Calu3 (cell line): ENCODE data around the gene CCDC183. TPM values are rescaled to one million over a fixed set of nuclear protein-coding genes. Genes with fewer than 3 reads are reported as not detected.
A peak's percentile ranks its signal among the peaks of the same experiment; 100 is the strongest.
"Not testable (repeated sequence)": the region's sequence is repeated elsewhere in the genome, so short reads cannot be mapped to it uniquely, and the experiment has no call there.

ENCODE experiments used
- BruUV-seq: library from RNA; stranded (reverse); fragments of 400-500 nt; replicated peaks from 2 replicates; lab custom pipeline; 2021; lab: Mats Ljungman, UMichigan
- CTCF ChIA-PET: fragments of 300-600 bp; sonication (Branson Sonifier 250); formaldehyde crosslinking; loops from one replicate; lab custom pipeline; 2022; ENCODE audit warnings: antibody characterized with exemption; lab: Charles Lee
- DNase-seq: peaks from one replicate; pipeline ENCODE4 v3.0.0; 2022
- H3K27ac Mint-ChIP-seq: one replicate; pipeline ENCODE4 v1.8.0; 2022; ENCODE audit warnings: mixed read lengths; ENCODE audit not compliant: unreplicated experiment
- H3K27me3 Mint-ChIP-seq: one replicate; pipeline ENCODE4 v1.8.0; 2022; ENCODE audit warnings: mixed read lengths; ENCODE audit not compliant: unreplicated experiment
- H3K36me3 Mint-ChIP-seq: one replicate; pipeline ENCODE4 v1.8.0; 2022; ENCODE audit warnings: mild to moderate bottlenecking, moderate library complexity, mixed read lengths; ENCODE audit not compliant: insufficient read depth, unreplicated experiment
- H3K4me1 Mint-ChIP-seq: one replicate; pipeline ENCODE4 v1.8.0; 2022; ENCODE audit warnings: mild to moderate bottlenecking, low read depth, mixed read lengths; ENCODE audit not compliant: unreplicated experiment
- H3K4me3 Mint-ChIP-seq: one replicate; pipeline ENCODE4 v1.8.0; 2022; ENCODE audit warnings: mild to moderate bottlenecking, low read depth, moderate library complexity, mixed read lengths; ENCODE audit not compliant: unreplicated experiment
- H3K9me3 Mint-ChIP-seq: one replicate; pipeline ENCODE4 v1.8.0; 2022; ENCODE audit warnings: low read depth, mixed read lengths; ENCODE audit not compliant: unreplicated experiment
- CTCF ChIP-seq: fragments of 200-600 bp; IDR thresholded peaks from one replicate; pipeline ENCODE4 v1.8.0; 2022; ENCODE audit warnings: antibody characterized with exemption; ENCODE audit not compliant: unreplicated experiment
- intact Hi-C: fragments of 100-400 bp; cut with micrococcal nuclease; formaldehyde crosslinking; loops from one replicate; pipeline ENCODE4 v1.10.0; 2022; ENCODE audit not compliant: unreplicated experiment
- total RNA-seq: library from RNA; stranded (reverse); gene quantifications from 2 replicates; pipeline ENCODE4 v1.2.3, GENCODE V29; 2022

The CCDC183 gene
- total RNA-seq, 1 experiment from 2014 or later, result 0.38 TPM

GRCh38 chr9:136759001-136759400 is 37.1 kb upstream of the CCDC183 start:
- no peak for TF ChIP-seq CTCF
- Mint-ChIP-seq H3K9me3 (no peaks in the 10 kb centered on the region), H3K27ac (no peak overlapping the region), H3K36me3 (no peaks in the 10 kb centered on the region), H3K4me3 (no peak overlapping the region), H3K4me1 (no peaks in the 10 kb centered on the region), H3K27me3 (peaks cover 23% of the 10 kb centered on the region)
- DNase-seq, result no peak
- no TSS peak for BruUV-seq
- intact Hi-C loops, result no loop called here
- CTCF ChIA-PET, result no interaction called here

GRCh38 chr9:136759436-136760325 is 36.5 kb upstream of the CCDC183 start:
- Mint-ChIP-seq H3K4me1 (no peaks in the 10 kb centered on the region), H3K9me3 (no peaks in the 10 kb centered on the region), H3K4me3 (no peak overlapping the region), H3K36me3 (no peaks in the 10 kb centered on the region), H3K27me3 (peaks cover 23% of the 10 kb centered on the region), H3K27ac (no peak overlapping the region)
- no TSS peak for BruUV-seq
- no peak for TF ChIP-seq CTCF
- intact Hi-C loops, result no loop called here
- CTCF ChIA-PET, result no interaction called here
- no peak for DNase-seq

GRCh38 chr9:136760424-136760823 is 35.7 kb upstream of the CCDC183 start:
- Mint-ChIP-seq H3K9me3 (no peaks in the 10 kb centered on the region), H3K27me3 (peaks cover 23% of the 10 kb centered on the region), H3K27ac (no peak overlapping the region), H3K4me1 (no peaks in the 10 kb centered on the region), H3K4me3 (no peak overlapping the region), H3K36me3 (no peaks in the 10 kb centered on the region)
- no peak for DNase-seq
- BruUV-seq, result no TSS peak
- CTCF ChIA-PET, result no interaction called here
- TF ChIP-seq CTCF, result no peak
- intact Hi-C loops, result no loop called here

GRCh38 chr9:136760834-136761544 is 35.1 kb upstream of the CCDC183 start:
- H3K36me3 Mint-ChIP-seq, CTCF ChIA-PET, H3K27ac Mint-ChIP-seq, H3K4me1 Mint-ChIP-seq, BruUV-seq, H3K4me3 Mint-ChIP-seq, H3K9me3 Mint-ChIP-seq, intact Hi-C loops: not testable (repeated sequence)
- peak; percentile 26 for TF ChIP-seq CTCF
- DNase-seq, result peak; percentile 62
- peaks cover 23% of the 10 kb centered on the region for H3K27me3 Mint-ChIP-seq
